Measurements from ENCODE around the gene ADCY9. TPM values are rescaled to one million over a fixed set of nuclear protein-coding genes. Genes with fewer than 3 reads are reported as not detected.
A peak's percentile ranks its signal among the peaks of the same experiment; 100 is the strongest.

Gene ADCY9
- total and polyA plus RNA-seq, 9 donors: 9.5 to 17.5 (median 15.9) TPM

- no peaks in the 10 kb centered on the region for H3K9me3 ChIP-seq (replicated peaks; ENCODE audit: control insufficient read depth, low read depth, low read length)
- H3K4me1 ChIP-seq (ENCODE audit: control insufficient read depth, insufficient read depth, low read length): peaks cover 25% of the 10 kb centered on the region
- DNase-seq: peak; percentile 43
- no peaks in the 10 kb centered on the region for H3K36me3 ChIP-seq (ENCODE audit: control insufficient read depth, insufficient read depth, low read length)
- no peak overlapping the region for H3K4me3 ChIP-seq (ENCODE audit: low read length)
- 40% methylated on average over 4 of the region's 5 CpGs for WGBS (ENCODE audit: insufficient coverage)
- H3K27ac ChIP-seq (ENCODE audit: low read length): peak overlapping the region; percentile 51
- H3K27me3 ChIP-seq (ENCODE audit: control insufficient read depth, insufficient read depth, low read length): no peaks in the 10 kb centered on the region
Measured at GRCh38 chr16:4019371-4019791, 96.9 kb downstream of the ADCY9 start.

DNA sequence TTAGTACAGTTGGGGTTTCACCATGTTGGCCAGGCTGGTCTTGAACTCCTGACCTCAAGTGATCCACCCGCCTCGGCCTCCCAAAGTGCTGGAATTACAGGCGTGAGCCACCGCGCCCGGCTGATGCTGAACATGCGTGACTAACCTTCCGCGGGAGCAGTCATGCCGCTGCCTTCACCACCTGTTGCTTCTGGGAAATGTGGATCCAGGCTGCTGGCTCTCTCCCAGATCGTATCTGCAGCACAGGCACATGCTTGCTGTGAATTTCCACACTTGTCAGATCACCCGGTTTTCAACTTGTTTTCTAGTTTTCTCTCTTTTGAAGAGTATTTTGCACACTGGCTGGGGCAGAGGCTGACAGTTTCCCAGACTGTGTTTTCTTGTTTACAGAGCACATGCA, 97.9 kb downstream of the ADCY9 start:
- Histone ChIP-seq H3K27me3 (ENCODE audit: control insufficient read depth, insufficient read depth, low read length) (no peaks in the 10 kb centered on the region), H3K4me3 (ENCODE audit: low read length) (no peak overlapping the region), H3K9me3 (replicated peaks; ENCODE audit: control insufficient read depth, low read depth, low read length) (no peaks in the 10 kb centered on the region), H3K36me3 (ENCODE audit: control insufficient read depth, insufficient read depth, low read length) (no peaks in the 10 kb centered on the region), H3K27ac (ENCODE audit: low read length) (peak overlapping the region; percentile 47), H3K4me1 (ENCODE audit: control insufficient read depth, insufficient read depth, low read length) (peaks cover 28% of the 10 kb centered on the region)
- WGBS (ENCODE audit: insufficient coverage): 66% methylated on average over 12 of the region's 12 CpGs
- DNase-seq: peak; percentile 70

DNA sequence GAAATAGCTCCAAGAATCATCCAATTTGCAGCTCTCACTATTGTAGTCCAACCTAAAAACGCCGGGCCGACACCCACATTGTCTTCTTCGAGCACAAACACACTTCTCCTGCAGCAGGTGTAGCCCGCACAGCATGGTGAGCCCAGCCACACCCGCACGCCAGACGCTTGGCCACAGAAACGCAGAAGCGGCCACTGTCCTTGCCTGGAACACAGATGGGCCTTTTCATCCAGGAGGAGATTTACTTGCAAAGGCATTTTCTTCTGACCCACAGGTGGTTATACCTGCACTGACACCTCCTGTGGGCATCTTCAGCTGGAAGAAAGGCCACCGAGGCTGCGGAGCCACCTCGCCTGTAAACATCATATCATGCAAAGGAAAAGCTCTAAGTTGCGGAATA, 98.4 kb downstream of the ADCY9 start:
- no peak for DNase-seq
- no peak overlapping the region for H3K27ac ChIP-seq (ENCODE audit: low read length)
- peaks cover 32% of the 10 kb centered on the region for H3K4me1 ChIP-seq (ENCODE audit: control insufficient read depth, insufficient read depth, low read length)
- H3K27me3 ChIP-seq (ENCODE audit: control insufficient read depth, insufficient read depth, low read length): no peaks in the 10 kb centered on the region
- no peaks in the 10 kb centered on the region for H3K9me3 ChIP-seq (replicated peaks; ENCODE audit: control insufficient read depth, low read depth, low read length)
- H3K4me3 ChIP-seq (ENCODE audit: low read length): no peak overlapping the region
- 90% methylated on average over 10 of the region's 14 CpGs for WGBS (ENCODE audit: insufficient coverage)
- H3K36me3 ChIP-seq (ENCODE audit: control insufficient read depth, insufficient read depth, low read length): no peaks in the 10 kb centered on the region

GRCh38 chr16:4016658-4017057, 99.6 kb downstream of the ADCY9 start:
- no peak overlapping the region for H3K4me3 ChIP-seq (ENCODE audit: low read length)
- H3K9me3 ChIP-seq (replicated peaks; ENCODE audit: control insufficient read depth, low read depth, low read length): no peaks in the 10 kb centered on the region
- WGBS (ENCODE audit: insufficient coverage): 100% methylated on average over 1 of the region's 4 CpGs
- no peak overlapping the region for H3K27ac ChIP-seq (ENCODE audit: low read length)
- DNase-seq: no peak
- H3K4me1 ChIP-seq (ENCODE audit: control insufficient read depth, insufficient read depth, low read length): peaks cover 33% of the 10 kb centered on the region
- no peaks in the 10 kb centered on the region for H3K27me3 ChIP-seq (ENCODE audit: control insufficient read depth, insufficient read depth, low read length)
- H3K36me3 ChIP-seq (ENCODE audit: control insufficient read depth, insufficient read depth, low read length): no peaks in the 10 kb centered on the region

DNA sequence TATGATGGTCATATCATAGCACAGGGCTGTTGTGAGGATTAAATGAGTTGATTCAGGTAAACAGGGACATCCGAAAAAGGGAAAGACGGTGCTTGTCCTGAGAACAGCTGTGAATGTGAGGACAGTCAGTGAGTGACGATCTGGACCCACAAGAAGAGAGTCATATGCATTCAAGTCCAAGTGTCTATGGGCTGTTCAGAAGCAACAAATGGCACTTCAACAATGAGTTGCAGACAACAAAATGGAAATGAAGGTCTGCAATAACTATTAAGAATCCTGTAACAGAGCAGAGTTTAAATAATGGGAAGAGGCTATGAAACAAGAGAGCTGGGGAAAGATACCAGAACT, 100.3 kb downstream of the ADCY9 start:
- H3K9me3 ChIP-seq (replicated peaks; ENCODE audit: control insufficient read depth, low read depth, low read length): no peaks in the 10 kb centered on the region
- DNase-seq: no peak
- no peaks in the 10 kb centered on the region for H3K36me3 ChIP-seq (ENCODE audit: control insufficient read depth, insufficient read depth, low read length)
- H3K27me3 ChIP-seq (ENCODE audit: control insufficient read depth, insufficient read depth, low read length): no peaks in the 10 kb centered on the region
- WGBS (ENCODE audit: insufficient coverage): 36% methylated on average over 3 of the region's 3 CpGs
- no peak overlapping the region for H3K4me3 ChIP-seq (ENCODE audit: low read length)
- H3K27ac ChIP-seq (ENCODE audit: low read length): peak overlapping the region; percentile 51
- H3K4me1 ChIP-seq (ENCODE audit: control insufficient read depth, insufficient read depth, low read length): peaks cover 39% of the 10 kb centered on the region

DNA sequence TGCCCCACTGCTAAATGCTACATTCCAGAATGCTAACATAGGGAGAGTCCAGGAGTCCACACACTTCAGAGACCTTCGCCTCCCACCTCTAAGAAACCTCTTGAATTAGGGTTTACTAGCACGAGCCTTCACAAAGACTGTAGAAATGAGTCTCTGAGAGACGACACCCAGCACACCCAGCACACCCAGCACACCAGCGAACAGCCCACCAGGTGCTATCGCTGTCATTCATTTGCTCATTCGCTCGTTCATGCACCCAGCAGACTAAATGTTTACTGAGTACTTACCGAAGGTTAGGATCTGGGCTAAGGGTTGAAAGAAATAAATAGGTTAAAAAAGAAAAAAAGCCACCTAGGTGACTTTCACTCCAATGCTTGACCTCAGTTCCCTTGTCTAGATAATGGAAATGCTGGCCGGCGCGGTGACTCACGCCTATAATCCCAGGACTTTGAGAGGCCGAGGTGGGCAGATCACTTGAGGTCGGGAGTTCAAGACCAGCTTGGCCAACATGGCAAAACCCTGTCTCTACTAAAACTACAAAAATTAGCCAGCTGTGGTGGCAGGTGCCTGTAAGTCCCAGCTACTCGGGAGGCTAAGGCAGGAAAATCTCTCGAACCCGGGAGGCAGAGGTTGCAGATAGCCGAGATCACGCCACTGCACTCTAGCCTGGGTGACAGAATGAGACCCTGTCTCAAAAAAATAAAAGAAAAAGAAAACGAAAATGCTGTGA, 100.8 kb downstream of the ADCY9 start:
- Histone ChIP-seq H3K9me3 (replicated peaks; ENCODE audit: control insufficient read depth, low read depth, low read length) (no peaks in the 10 kb centered on the region), H3K27ac (ENCODE audit: low read length) (peak overlapping the region; percentile 51), H3K4me1 (ENCODE audit: control insufficient read depth, insufficient read depth, low read length) (peaks cover 39% of the 10 kb centered on the region), H3K36me3 (ENCODE audit: control insufficient read depth, insufficient read depth, low read length) (no peaks in the 10 kb centered on the region), H3K4me3 (ENCODE audit: low read length) (no peak overlapping the region), H3K27me3 (ENCODE audit: control insufficient read depth, insufficient read depth, low read length) (no peaks in the 10 kb centered on the region)
- WGBS (ENCODE audit: insufficient coverage): 85% methylated on average over 12 of the region's 20 CpGs
- no peak for DNase-seq

DNA sequence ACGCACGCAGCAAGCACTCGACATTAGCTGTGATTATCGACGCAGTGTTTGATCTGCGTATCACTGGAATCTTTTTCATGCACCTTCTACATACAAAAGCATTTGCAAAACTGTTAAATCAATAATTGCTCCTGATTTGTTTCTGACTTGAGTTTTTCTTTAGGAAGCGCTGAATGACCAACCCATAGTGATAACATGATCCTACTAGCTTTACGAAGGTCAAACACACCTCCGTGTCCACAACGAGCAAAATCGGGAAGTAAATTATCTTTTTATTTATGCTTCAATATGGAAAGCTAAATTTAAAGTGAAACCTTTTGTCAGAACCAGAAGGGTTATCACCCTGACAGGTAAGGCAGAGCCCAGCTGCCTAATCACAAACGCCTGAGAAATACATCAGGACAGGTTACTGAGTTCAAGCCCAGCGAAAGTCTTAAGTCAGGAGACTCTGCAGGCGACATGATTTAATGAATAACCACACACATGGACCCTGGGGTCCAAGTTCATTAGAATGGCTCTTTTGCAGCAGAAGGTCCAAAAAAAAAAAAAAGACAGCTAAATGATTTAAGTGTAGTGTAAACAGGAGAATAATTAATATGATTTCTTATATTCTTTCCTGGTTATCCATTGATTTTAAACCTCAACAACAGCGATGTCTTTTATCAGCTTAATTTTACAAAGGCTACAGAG, 104.2 kb downstream of the ADCY9 start:
- Histone ChIP-seq H3K27ac (ENCODE audit: low read length) (no peak overlapping the region), H3K36me3 (ENCODE audit: control insufficient read depth, insufficient read depth, low read length) (peaks cover 4% of the 10 kb centered on the region), H3K9me3 (replicated peaks; ENCODE audit: control insufficient read depth, low read depth, low read length) (no peaks in the 10 kb centered on the region), H3K4me3 (ENCODE audit: low read length) (no peak overlapping the region), H3K27me3 (ENCODE audit: control insufficient read depth, insufficient read depth, low read length) (no peaks in the 10 kb centered on the region), H3K4me1 (ENCODE audit: control insufficient read depth, insufficient read depth, low read length) (peaks cover 32% of the 10 kb centered on the region)
- WGBS (ENCODE audit: insufficient coverage): 90% methylated on average over 8 of the region's 15 CpGs
- no peak for DNase-seq

GRCh38 chr16:4011225-4011939, 104.9 kb downstream of the ADCY9 start:
- no peak overlapping the region for H3K4me3 ChIP-seq (ENCODE audit: low read length)
- DNase-seq: no peak
- peaks cover 4% of the 10 kb centered on the region for H3K36me3 ChIP-seq (ENCODE audit: control insufficient read depth, insufficient read depth, low read length)
- H3K9me3 ChIP-seq (replicated peaks; ENCODE audit: control insufficient read depth, low read depth, low read length): no peaks in the 10 kb centered on the region
- H3K4me1 ChIP-seq (ENCODE audit: control insufficient read depth, insufficient read depth, low read length): peaks cover 32% of the 10 kb centered on the region
- H3K27ac ChIP-seq (ENCODE audit: low read length): no peak overlapping the region
- WGBS (ENCODE audit: insufficient coverage): 69% methylated on average over 9 of the region's 20 CpGs
- H3K27me3 ChIP-seq (ENCODE audit: control insufficient read depth, insufficient read depth, low read length): no peaks in the 10 kb centered on the region

- Histone ChIP-seq H3K27ac (ENCODE audit: low read length) (no peak overlapping the region), H3K4me1 (ENCODE audit: control insufficient read depth, insufficient read depth, low read length) (peaks cover 24% of the 10 kb centered on the region), H3K27me3 (ENCODE audit: control insufficient read depth, insufficient read depth, low read length) (no peaks in the 10 kb centered on the region), H3K36me3 (ENCODE audit: control insufficient read depth, insufficient read depth, low read length) (peaks cover 4% of the 10 kb centered on the region), H3K9me3 (replicated peaks; ENCODE audit: control insufficient read depth, low read depth, low read length) (no peaks in the 10 kb centered on the region), H3K4me3 (ENCODE audit: low read length) (no peak overlapping the region)
- WGBS (ENCODE audit: insufficient coverage): 73% methylated on average over 28 of the region's 32 CpGs
- no peak for DNase-seq
Measured at GRCh38 chr16:4010225-4011158, 105.8 kb downstream of the ADCY9 start.

All from muscle of leg (tissue), 11 donors.